GM18519 (cell line): ENCODE data around the gene MS4A15.
"Not testable (repeated sequence)": the region's sequence is repeated elsewhere in the genome, so short reads cannot be mapped to it uniquely, and the experiment has no call there.

Source experiments
- ATAC-seq: cut with Tn5 transposase; IDR thresholded peaks from one replicate; pipeline ENCODE4 v1.9.1; 2021; ENCODE audit warnings: mild to moderate bottlenecking, moderate library complexity; ENCODE audit not compliant: unreplicated experiment, low FRiP score

The MS4A15 gene

DNA sequence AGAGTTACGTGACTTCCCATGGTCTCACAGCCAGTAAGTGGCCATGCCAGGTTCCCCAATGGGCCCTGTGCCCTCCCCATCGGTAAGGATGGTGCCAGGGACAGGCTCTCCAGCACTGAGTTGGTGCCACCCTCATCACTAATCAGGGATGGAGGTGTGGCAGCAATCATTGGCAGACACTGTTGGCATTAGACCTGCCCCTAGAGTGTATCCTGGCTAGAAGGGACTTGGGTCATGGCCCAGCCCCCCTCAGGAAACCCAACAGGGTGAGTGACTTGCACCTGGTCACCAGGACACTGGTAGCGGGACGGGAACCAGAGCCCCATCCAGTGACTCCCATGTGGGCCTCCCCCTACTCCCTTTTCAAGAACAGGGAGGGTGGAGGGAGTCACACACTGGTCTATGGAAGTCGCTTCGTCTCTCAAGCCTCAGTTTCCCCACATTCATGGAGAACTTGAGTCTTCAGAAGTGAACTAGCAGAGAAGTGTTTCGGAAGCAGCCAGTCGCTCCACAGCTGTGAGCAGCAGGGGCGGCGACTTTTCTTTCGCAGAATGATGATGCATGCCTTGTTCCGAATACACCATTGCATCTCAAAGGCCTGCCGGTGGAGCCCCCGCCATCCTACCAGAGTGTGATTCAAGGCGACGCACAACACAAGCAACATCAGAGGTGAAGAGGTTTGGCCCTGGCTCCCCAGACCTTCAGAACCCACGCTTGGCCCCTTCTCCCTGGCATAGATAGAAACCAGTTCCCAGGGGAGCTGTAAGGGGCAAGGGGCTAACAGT, 41.4 kb downstream of the MS4A15 start:
- ATAC-seq: no peak

GRCh38 chr11:60798631-60799030, 42.0 kb downstream of the MS4A15 start:
- ATAC-seq: no peak

- ATAC-seq: no peak
Measured at GRCh38 chr11:60801194-60801593, 44.5 kb downstream of the MS4A15 start.

GRCh38 chr11:60803273-60803936, 46.7 kb downstream of the MS4A15 start:
- no peak for ATAC-seq

DNA sequence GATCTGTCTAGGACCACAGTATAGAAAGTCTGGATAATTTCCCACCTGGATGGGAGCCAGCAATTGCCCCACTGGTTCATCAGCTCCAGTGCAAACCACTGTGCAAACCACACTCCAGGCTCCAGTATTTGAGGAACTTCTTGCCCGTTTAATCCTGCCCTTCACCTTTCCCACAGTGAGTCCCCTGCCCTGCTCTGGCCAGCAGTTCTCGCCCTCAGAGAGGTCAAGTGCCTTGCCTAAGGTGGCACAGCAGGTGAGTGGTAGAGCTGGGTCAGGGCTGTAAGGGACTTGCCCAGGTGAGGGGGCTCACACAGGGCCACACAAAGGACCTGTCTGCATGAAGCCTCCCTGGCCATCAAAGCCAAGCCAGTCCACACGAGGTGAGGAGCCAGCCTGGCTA, 52.6 kb downstream of the MS4A15 start:
- ATAC-seq: no peak

DNA sequence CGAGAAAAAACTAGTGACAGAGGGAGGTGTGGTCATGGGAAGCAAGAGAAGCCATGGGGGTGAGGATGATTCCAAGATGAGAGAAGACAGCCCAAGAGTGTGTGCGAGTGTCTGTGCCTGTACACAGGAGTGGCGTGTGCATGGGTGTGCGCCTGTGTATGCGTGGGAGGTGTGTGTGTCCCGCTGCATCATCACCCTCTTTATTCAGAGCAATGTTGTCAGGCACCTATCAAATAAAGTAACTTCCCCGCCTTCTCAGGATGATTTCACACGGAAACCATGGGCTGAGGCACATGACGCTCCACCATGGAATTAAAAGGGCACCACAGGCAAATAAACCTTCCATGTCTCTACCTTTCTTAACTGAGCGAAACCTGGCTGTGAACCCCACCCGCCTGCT, 53.0 kb downstream of the MS4A15 start:
- no peak for ATAC-seq

DNA sequence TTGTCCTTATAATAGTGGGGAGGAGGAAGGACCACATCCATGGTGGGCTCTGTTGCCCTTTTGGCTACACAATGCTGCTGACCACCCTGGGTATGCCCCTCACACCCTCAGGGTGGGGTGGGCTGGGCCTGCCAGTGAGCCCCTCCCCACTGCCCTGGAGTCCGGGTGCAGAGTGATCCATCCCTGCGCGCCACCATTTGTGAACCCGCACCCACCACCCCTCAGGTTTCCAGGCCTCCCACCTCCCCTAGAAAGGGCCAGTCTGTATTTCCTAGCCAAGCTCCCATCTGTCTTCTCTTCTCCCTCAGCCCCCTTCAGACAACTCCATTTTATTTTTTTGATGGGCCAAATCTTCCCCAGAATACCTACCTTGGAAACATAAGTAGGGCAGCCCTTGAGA, 53.5 kb downstream of the MS4A15 start:
- ATAC-seq: no peak

DNA sequence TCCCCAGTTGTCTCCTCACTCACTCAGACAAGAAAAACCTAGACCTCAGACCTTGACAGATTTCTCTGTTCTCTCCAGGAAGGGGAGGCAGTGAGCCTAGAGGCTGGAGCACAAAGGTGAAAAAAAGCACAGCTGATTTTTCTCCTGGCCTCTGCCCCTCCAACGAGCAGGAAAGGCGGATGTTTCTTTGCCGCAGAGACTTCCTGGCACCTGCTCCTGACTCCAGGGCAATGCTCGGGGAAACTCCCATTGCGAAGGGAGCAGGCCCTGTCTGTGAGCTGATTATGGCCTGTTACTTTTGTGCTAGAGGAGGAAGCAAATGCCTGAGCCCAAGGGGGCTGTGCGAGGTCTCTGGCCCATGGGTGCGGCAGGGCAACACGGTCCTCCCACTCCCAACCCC, 53.9 kb downstream of the MS4A15 start:
- ATAC-seq: no peak

GRCh38 chr11:60813324-60813723, 56.7 kb downstream of the MS4A15 start:
- no peak for ATAC-seq

DNA sequence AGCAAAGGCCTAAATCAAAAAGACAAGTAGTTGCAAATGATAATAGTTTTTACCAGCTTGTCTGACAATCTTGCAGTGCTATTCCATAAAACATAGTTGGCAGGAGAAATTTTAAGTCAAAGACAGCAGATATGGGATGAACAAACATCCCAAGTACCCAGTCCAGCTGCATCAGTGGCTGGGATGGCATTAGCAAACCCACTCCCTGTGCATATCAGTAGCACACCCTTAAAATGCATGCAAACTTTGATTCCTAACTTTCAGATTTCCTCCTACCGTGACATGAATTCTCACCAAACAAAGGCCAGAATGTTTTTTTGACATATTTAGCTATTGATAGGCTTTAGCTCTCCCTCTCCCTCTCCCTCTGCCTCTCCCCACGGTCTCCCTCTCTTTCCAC, 57.4 kb downstream of the MS4A15 start:
- no peak for ATAC-seq

GRCh38 chr11:60816590-60817157, 60.0 kb downstream of the MS4A15 start:
- ATAC-seq: no peak

DNA sequence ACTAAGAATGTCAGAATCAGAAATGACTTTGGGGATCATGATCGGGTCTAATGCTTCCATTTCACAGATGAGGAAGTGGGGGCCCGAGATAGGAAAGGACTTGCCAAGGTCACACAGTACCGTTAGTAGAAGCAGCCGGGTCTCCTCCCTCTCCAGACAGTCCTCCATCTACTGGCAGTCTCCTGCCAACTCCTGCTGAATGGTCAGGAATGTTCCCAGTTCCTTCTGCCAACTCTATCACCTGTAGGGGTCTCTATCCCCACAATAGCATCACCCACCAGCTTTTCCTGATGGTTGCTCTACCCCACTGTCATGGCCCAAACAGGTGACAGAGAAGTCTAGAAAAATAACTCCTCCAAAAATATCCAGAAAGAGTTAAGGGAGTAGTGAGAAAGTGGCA, 61.4 kb downstream of the MS4A15 start:
- ATAC-seq: no peak

DNA sequence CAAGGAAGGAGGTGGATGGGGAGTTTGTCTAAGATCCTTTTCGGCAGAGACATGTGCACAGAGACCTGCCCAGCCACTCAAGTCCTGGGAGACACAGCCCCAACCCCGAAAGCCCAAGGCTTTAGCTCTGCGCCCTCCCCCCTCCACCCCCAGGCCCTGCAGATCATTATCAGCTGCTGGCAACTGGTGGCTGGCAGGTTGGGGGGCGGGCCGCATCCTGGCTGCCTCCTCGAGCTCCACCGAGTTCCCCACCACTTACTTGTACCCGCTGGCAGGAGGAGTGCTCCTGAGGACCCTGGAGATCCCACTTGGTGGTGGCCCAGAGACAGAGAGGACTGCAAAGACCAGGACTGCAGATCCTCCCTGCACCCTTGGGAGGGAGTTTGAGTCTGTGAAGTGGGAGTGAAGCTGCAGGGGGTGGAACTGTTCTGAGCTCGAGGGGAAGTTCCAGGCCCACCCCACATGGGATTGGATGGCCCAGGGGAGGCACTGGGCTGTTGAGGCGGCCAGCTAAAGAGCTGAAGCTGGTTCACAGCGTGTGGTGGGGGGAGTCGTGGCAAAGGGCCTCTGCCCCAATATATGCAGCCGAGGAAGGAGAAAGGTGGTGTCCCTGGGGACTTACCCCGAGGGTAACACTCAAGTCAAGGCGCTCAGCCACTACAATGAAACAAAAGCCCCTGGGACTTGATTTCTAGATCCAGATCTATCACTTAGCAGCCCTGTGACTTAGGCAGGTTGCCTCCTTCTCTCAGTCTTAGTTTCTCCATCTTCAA, 65.3 kb downstream of the MS4A15 start:
- ATAC-seq: no peak

GRCh38 chr11:60823745-60824306, 67.2 kb downstream of the MS4A15 start:
- ATAC-seq: not testable (repeated sequence)

DNA sequence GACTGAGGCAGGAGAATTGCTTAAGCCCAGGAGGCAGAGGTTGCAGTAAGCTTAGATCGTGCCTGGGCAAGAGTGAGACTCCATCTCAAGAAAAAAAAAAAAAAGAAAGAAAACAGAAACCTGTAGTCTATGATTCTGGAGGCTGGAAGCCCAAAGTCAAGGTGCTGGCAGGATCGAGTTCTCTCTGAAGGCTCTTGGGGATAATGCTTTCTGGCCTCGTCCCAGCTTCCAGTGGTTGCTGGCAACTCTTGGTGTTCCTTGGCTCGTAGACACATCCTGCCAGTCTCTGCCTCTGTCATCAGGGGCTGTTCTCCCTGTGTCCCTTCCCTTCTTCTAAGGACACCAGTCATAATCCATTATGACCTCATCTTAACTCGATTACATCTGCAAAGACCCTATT, 68.5 kb downstream of the MS4A15 start:
- ATAC-seq: no peak

DNA sequence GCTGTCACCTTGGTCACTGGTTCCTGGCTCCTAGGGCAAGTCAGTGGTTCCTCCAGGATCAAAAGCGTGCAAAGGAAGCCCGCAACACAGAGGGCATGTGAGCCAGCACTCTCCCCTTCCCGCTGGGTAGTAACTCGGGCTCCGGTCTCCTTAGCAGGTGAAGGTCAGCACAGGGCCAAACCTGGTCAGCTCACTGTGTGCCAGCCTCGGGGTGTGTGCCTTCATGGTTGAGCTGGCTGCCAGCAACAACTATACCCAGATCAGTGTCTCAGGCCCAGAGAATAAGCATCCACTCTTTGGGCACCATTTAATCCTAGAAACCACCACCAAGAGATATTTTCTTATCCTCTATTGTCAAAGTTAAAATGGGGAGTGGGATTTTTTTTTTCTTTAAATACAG, 69.1 kb downstream of the MS4A15 start:
- no peak for ATAC-seq
